Activated CD4-positive, CD25-positive, alpha-beta regulatory T cell treated with anti-CD3 and anti-CD28 coated beads, Interleukin-2, amount 50 U/mL, for 72 hours (primary cell): Measurements from ENCODE around the gene TSPY8.
"Not testable (repeated sequence)": the region's sequence is repeated elsewhere in the genome, so short reads cannot be mapped to it uniquely, and the experiment has no call there.

Source experiments
- DNase-seq: peaks from one replicate; pipeline ENCODE4 v3.0.0; 2021

TSPY8 gene, protein sequence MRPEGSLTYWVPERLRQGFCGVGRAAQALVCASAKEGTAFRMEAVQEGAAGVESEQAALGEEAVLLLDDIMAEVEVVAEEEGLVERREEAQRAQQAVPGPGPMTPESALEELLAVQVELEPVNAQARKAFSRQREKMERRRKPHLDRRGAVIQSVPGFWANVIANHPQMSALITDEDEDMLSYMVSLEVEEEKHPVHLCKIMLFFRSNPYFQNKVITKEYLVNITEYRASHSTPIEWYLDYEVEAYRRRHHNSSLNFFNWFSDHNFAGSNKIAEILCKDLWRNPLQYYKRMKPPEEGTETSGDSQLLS

DNA sequence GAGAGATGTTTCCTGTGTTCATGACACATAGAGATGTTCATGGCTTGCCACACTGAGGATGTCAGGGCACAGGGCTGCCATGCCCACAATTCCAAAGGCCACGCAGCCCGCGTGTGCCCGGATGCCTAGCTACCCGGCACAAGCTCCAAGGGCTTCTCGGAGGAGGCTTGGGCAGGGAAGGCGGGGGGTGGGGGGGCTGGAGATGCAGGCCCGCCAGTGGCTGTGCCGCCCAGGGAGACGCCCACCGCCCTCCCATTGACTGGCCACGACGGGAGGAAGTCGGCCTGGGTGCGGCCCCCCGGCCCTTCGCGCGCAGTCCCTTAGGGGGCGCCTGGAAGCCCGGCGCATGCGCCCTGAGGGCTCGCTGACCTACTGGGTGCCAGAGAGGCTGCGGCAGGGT lies at the start of gene TSPY8:
TSS of gene TSPY8 (plus strand) at position 301 of the 400 bp plus-strand sequence. CDS start at position 347, 46 bp downstream.
- not testable (repeated sequence) for DNase-seq

GRCh38 chrY:9320996-9321395 lies 36.6 kb upstream of the TSPY8 start:
- no peak for DNase-seq

- not testable (repeated sequence) for DNase-seq
These were observed 20.4 kb upstream of the TSPY8 start, which contains the start of gene TSPY4 for GRCh38 chrY:9337164-9337563. Gene TSPY4 (plus strand): TSS chrY:9337464. CDS start chrY:9337510, 46 bp downstream.

GRCh38 chrY:9396527-9396926 lies 38.9 kb downstream of the TSPY8 start:
- not testable (repeated sequence) for DNase-seq

GRCh38 chrY:9398121-9398520 lies 40.5 kb downstream of the TSPY8 start, which contains the start of gene TSPY3:
Gene TSPY3 (plus strand): TSS chrY:9398421. CDS start chrY:9398467, 46 bp downstream.
- DNase-seq: not testable (repeated sequence)
